GM12878 (cell line): ENCODE measurements around the gene B3GALT5. TPM values are rescaled to one million over a fixed set of nuclear protein-coding genes. Genes with fewer than 3 reads are reported as not detected.

ENCODE experiments used
- ATAC-seq: fragments of 200-7000 bp; cut with Tn5 transposase; 3 replicates; pipeline ENCODE4 v1.9.1; 2020; ENCODE audit warnings: mild to moderate bottlenecking, moderate library complexity
- BruUV-seq: library from RNA; stranded (reverse); fragments of 400-500 nt; replicated peaks from 2 replicates; lab custom pipeline; 2021; lab: Mats Ljungman, UMichigan
- CTCF ChIA-PET: fragments of 300-600 bp; sonication (Branson Sonifier 250); formaldehyde crosslinking; extraction: SDS; loops from one replicate; lab custom pipeline; 2021; ENCODE audit warnings: inconsistent platforms; lab: Yijun Ruan, JAX
- POLR2A ChIA-PET: fragments of 350-600 bp; formaldehyde crosslinking; extraction: SDS; loops from one replicate; lab custom pipeline; 2021; ENCODE audit warnings: inconsistent platforms; lab: Charles Lee
- RAD21 ChIA-PET: fragments of 300-600 bp; sonication (Branson Sonifier 250); formaldehyde crosslinking; loops from one replicate; lab custom pipeline; 2023; ENCODE audit warnings: antibody characterized with exemption; ENCODE audit not compliant: unreplicated experiment; lab: Charles Lee
- SMC1A ChIA-PET: fragments of 300-600 bp; sonication (Branson Sonifier 250); formaldehyde crosslinking; loops from one replicate; lab custom pipeline; 2023; ENCODE audit not compliant: unreplicated experiment, uncharacterized antibody; lab: Charles Lee
- DNase-seq: peaks from one replicate; pipeline ENCODE4 v3.0.0-alpha.2; 2011; ENCODE audit warnings: low read depth, low spot score
- FAIRE-seq: peaks from 3 replicates; lab custom pipeline; 2011; peaks lifted over from hg19 to GRCh38; lab: Jason Lieb, UNC
- H2AFZ ChIP-seq: 2 replicates; pipeline ENCODE4 v1.6.0; 2011; ENCODE audit warnings: low read depth, low read length, control low read depth; ENCODE audit not compliant: control insufficient read depth
- H3K27ac ChIP-seq: 2 replicates; pipeline ENCODE4 v1.5.1; 2011; ENCODE audit warnings: control low read depth; ENCODE audit not compliant: control insufficient read depth, insufficient read depth
- H3K27me3 ChIP-seq, 2 experiments: replicated peaks in 1 of 2; 2 replicates each; pipeline versions ENCODE4 v1.6.0 to v1.6.1; 2011; ENCODE audit warnings: low read length in 1 of 2; ENCODE audit not compliant: control insufficient read depth in 2 of 2, insufficient read depth in 2 of 2
- H3K36me3 ChIP-seq, 2 experiments: 2 replicates each; pipeline ENCODE4 v1.5.1; 2011; ENCODE audit warnings: low read length in 1 of 2; ENCODE audit not compliant: control insufficient read depth in 2 of 2, insufficient read depth in 2 of 2
- H3K4me1 ChIP-seq: 2 replicates; pipeline ENCODE4 v1.6.1; 2011; ENCODE audit warnings: mild to moderate bottlenecking, low read length, moderate library complexity, mixed read lengths; ENCODE audit not compliant: control insufficient read depth, insufficient read depth
- H3K4me2 ChIP-seq: 2 replicates; pipeline ENCODE4 v1.6.0; 2011; ENCODE audit warnings: control low read depth; ENCODE audit not compliant: control insufficient read depth, insufficient read depth
- H3K4me3 ChIP-seq: fragments of 200-600 bp; sonication (generic); 2 replicates; pipeline ENCODE4 v1.5.1; 2016
- H3K79me2 ChIP-seq: 2 replicates; pipeline ENCODE4 v1.6.0; 2011; ENCODE audit warnings: low read length; ENCODE audit not compliant: control insufficient read depth, insufficient read depth
- H3K9ac ChIP-seq: 2 replicates; pipeline ENCODE4 v1.8.0; 2011; ENCODE audit warnings: low read length, control low read depth, mixed read lengths; ENCODE audit not compliant: control insufficient read depth, insufficient read depth
- H3K9me3 ChIP-seq: replicated peaks from 3 replicates; pipeline ENCODE4 v1.5.1; 2011; ENCODE audit warnings: mild to moderate bottlenecking, low read length; ENCODE audit not compliant: control insufficient read depth, insufficient read depth
- H4K20me1 ChIP-seq: 2 replicates; pipeline ENCODE4 v1.6.0; 2011; ENCODE audit not compliant: control insufficient read depth, insufficient read depth
- CBFB ChIP-seq: IDR thresholded peaks from 2 replicates; pipeline ENCODE4 v1.6.1; 2016; ENCODE audit warnings: antibody characterized with exemption, low read depth
- CHD1 ChIP-seq: IDR thresholded peaks from 2 replicates; pipeline ENCODE4 v1.6.1; 2012; ENCODE audit warnings: low read depth, low read length, improper control_type of control experiment
- ETV6 ChIP-seq, 2 experiments: fragments of 450-650 bp in 1 of 2; IDR thresholded peaks in 1 of 2; conservative IDR thresholded peaks in 1 of 2; 2 replicates each; pipeline ENCODE4 v1.6.1; 2014; ENCODE audit warnings: antibody characterized with exemption in 1 of 2, borderline replicate concordance in 1 of 2, low read depth in 1 of 2, mild to moderate bottlenecking in 1 of 2, moderate library complexity in 1 of 2
- IRF4 ChIP-seq: IDR thresholded peaks from 2 replicates; pipeline ENCODE4 v1.6.1; 2011; ENCODE audit warnings: low read depth, low read length
- MXI1 ChIP-seq: fragments of 150-350 bp; IDR thresholded peaks from 2 replicates; pipeline ENCODE4 v1.6.1; 2011; ENCODE audit warnings: low read depth, mild to moderate bottlenecking, inconsistent platforms, low read length, improper control_type of control experiment
- NFYB ChIP-seq: IDR thresholded peaks from 2 replicates; pipeline ENCODE4 v1.6.1; 2011; ENCODE audit warnings: low read depth, mild to moderate bottlenecking, low read length, improper control_type of control experiment, moderate library complexity; ENCODE audit not compliant: insufficient read depth
- RB1 ChIP-seq: fragments of 450-650 bp; formaldehyde crosslinking; IDR thresholded peaks from 2 replicates; pipeline ENCODE4 v1.6.1; 2017; ENCODE audit warnings: mild to moderate bottlenecking, borderline replicate concordance
- SIN3A ChIP-seq: IDR thresholded peaks from 2 replicates; pipeline ENCODE4 v1.6.1; 2012; ENCODE audit warnings: low read depth, low read length, improper control_type of control experiment
- SIX5 ChIP-seq: IDR thresholded peaks from 2 replicates; pipeline ENCODE4 v1.6.1; 2011; ENCODE audit warnings: mild to moderate bottlenecking, low read depth, low read length, moderate library complexity; ENCODE audit not compliant: severe bottlenecking
- SMAD5 ChIP-seq: IDR thresholded peaks from 2 replicates; pipeline ENCODE4 v1.6.1; 2016; ENCODE audit warnings: antibody characterized with exemption, low read depth
- SPI1 ChIP-seq: IDR thresholded peaks from 2 replicates; pipeline ENCODE4 v1.6.1; 2011; ENCODE audit warnings: low read depth, mild to moderate bottlenecking, low read length, moderate library complexity, borderline replicate concordance; ENCODE audit not compliant: insufficient read depth
- STAT1 ChIP-seq: fragments of 450-650 bp; conservative IDR thresholded peaks from 2 replicates; pipeline ENCODE4 v1.6.1; 2014; ENCODE audit warnings: antibody characterized with exemption, mild to moderate bottlenecking
- WGBS: methylation state at CpG from one replicate; pipeline ENCODE4 v1.1.6; 2016; ENCODE audit warnings: low lambda C conversion rate; ENCODE audit not compliant: insufficient replicate concordance, insufficient coverage; ENCODE audit errors: missing lambda C conversion rate; 5-methylcytosine and 5-hydroxymethylcytosine counted together
- in situ Hi-C: fragments of 300-500 bp; cut with MboI; formaldehyde crosslinking; loops from 9 replicates; pipeline ENCODE4 v1.14.3; 2018; ENCODE audit warnings: mixed read lengths
- intact Hi-C: fragments of 100-400 bp; cut with micrococcal nuclease; formaldehyde crosslinking; loops from one replicate; pipeline ENCODE4 v1.14.2; 2022; ENCODE audit not compliant: unreplicated experiment
- polyA plus RNA-seq, 11 experiments: library from polyadenylated mRNA; depleted of rRNA in 4 of 11; unstranded in 6 of 11; stranded (reverse) in 5 of 11; fragments of >200 nt; fragmentation: Nextera tagmentation in 4 of 11; fragmentation: Illumina TruSeq in 1 of 11; extraction: Ambion mirVana in 4 of 11; extraction: Trizol in 1 of 11; gene quantifications; 1 replicate in 1 of 11; 2 replicates in 10 of 11; pipeline versions ENCODE4 v1.2.1 to v1.2.3, GENCODE V29; 2011 to 2016; ENCODE audit warnings: inconsistent platforms in 2 of 11, missing spikeins in 2 of 11, low read depth in 1 of 11
- total RNA-seq, 4 experiments: library from RNA; depleted of rRNA in 3 of 4; stranded (reverse); fragments of >200 nt in 3 of 4; fragmentation: Illumina TruSeq in 1 of 4; extraction: Trizol in 1 of 4; gene quantifications; 2 replicates each; pipeline versions ENCODE4 v1.2.1 to v1.2.3, GENCODE V29; 2013 to 2021
- TF ChIP-seq, protein P1 (sequence below): IDR thresholded peaks from 2 replicates; pipeline ENCODE4 v1.6.1; 2012; ENCODE audit warnings: low read length, inconsistent platforms
- TF ChIP-seq, protein P2 (sequence below): IDR thresholded peaks from 2 replicates; pipeline ENCODE4 v1.6.1; 2011; ENCODE audit warnings: low read depth, mild to moderate bottlenecking, low read length, moderate library complexity, borderline replicate concordance; ENCODE audit errors: extremely low read depth

The B3GALT5 gene
- total and polyA plus RNA-seq, 10 of the 15 experiments (the other 5 are each of a cell fraction or from before 2014, with no cell fraction given) = 0.03 to 0.04 TPM; not detected in 8

DNA sequence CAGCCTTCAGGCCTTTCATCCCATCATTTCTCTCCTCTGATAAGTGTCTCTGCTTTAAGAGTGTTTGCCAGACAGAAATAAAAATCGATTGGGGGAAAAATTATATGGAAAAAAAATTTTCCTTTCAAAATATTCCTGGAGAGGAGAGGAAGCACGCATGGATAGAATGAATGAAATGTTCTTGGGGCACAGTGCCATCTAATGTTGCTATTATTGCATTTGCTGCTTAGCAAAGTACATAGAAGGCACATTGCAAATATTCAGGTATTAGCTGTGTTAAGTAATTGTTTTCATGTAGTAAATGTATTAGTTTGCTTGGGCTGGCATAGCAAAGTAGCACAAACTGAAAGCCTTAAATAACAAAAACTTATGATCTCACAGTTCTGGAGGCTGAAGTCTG lies 18.1 kb downstream of the B3GALT5 start:
- no peak for ATAC-seq
- FAIRE-seq = no peak
- Histone ChIP-seq H2AFZ (no peak overlapping the region), H3K9ac (no peak overlapping the region), H3K36me3 (no peaks in the 10 kb centered on the region), H3K4me2 (no peak overlapping the region), H3K4me1 (no peaks in the 10 kb centered on the region), H4K20me1 (no peaks in the 10 kb centered on the region), H3K4me3 (no peak overlapping the region), H3K79me2 (no peaks in the 10 kb centered on the region), H3K27me3 (no peaks in the 10 kb centered on the region), H3K27ac (no peak overlapping the region), H3K9me3 (no peaks in the 10 kb centered on the region)
- RAD21 ChIA-PET = no interaction called here
- BruUV-seq = no TSS peak
- CTCF ChIA-PET = interaction anchor here (1.3 kb wide), 1 partner anchor 86 kb away, joined by 3 read pairs; no protein-coding TSS in a partner anchor
- no peak for DNase-seq
- intact Hi-C loops = no loop called here
- WGBS = 0% methylated on average over 2 of the region's 2 CpGs
- SMC1A ChIA-PET = no interaction called here
- POLR2A ChIA-PET = no interaction called here
- in situ Hi-C loops = no loop called here
- TF ChIP-seq RB1 (no peak), CHD1 (no peak), SMAD5 (no peak), SIN3A (no peak), SIX5 (no peak), SPI1 (no peak), NFYB (no peak), IRF4 (no peak), STAT1 (no peak), CBFB (no peak), MXI1 (no peak), ETV6 (conservative IDR thresholded peaks at IDR 0.05 in 1 of 2, IDR thresholded peaks at IDR 0.05 in 1 of 2; ENCODE audit: borderline replicate concordance in 1 of 2, low read depth in 1 of 2) (no peak)
- TF ChIP-seq, protein P1, sequence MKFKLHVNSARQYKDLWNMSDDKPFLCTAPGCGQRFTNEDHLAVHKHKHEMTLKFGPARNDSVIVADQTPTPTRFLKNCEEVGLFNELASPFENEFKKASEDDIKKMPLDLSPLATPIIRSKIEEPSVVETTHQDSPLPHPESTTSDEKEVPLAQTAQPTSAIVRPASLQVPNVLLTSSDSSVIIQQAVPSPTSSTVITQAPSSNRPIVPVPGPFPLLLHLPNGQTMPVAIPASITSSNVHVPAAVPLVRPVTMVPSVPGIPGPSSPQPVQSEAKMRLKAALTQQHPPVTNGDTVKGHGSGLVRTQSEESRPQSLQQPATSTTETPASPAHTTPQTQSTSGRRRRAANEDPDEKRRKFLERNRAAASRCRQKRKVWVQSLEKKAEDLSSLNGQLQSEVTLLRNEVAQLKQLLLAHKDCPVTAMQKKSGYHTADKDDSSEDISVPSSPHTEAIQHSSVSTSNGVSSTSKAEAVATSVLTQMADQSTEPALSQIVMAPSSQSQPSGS = no peak
- TF ChIP-seq, protein P2, sequence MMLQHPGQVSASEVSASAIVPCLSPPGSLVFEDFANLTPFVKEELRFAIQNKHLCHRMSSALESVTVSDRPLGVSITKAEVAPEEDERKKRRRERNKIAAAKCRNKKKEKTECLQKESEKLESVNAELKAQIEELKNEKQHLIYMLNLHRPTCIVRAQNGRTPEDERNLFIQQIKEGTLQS = no peak
